Fibroblast of skin of back (primary cell): ENCODE measurements around the gene HSFX1.
A peak's percentile ranks its signal among the peaks of the same experiment; 100 is the strongest.

Source experiments
- DNase-seq: peaks from one replicate; pipeline ENCODE4 v3.0.0-alpha.2; 2013

Gene HSFX1

GRCh38 chrX:149804102-149804501 lies 30.2 kb downstream of the HSFX1 start:
- no peak for DNase-seq

GRCh38 chrX:149807747-149808458 lies 34.0 kb downstream of the HSFX1 start:
- DNase-seq, result no peak

- DNase-seq, result no peak
These were observed 44.8 kb downstream of the HSFX1 start for GRCh38 chrX:149818652-149819051.

GRCh38 chrX:149819371-149819770 lies 45.5 kb downstream of the HSFX1 start:
- DNase-seq, result no peak

GRCh38 chrX:149825424-149825823 lies 51.6 kb downstream of the HSFX1 start:
- DNase-seq, result peak; percentile 1
